ENCODE results near the gene MOB3A. TPM values are rescaled to one million over a fixed set of nuclear protein-coding genes. Genes with fewer than 3 reads are reported as not detected.

Gene MOB3A
- total RNA-seq, 4 donors from 2014 or later = 16.0 to 30.8 (median 22.2) TPM

DNA sequence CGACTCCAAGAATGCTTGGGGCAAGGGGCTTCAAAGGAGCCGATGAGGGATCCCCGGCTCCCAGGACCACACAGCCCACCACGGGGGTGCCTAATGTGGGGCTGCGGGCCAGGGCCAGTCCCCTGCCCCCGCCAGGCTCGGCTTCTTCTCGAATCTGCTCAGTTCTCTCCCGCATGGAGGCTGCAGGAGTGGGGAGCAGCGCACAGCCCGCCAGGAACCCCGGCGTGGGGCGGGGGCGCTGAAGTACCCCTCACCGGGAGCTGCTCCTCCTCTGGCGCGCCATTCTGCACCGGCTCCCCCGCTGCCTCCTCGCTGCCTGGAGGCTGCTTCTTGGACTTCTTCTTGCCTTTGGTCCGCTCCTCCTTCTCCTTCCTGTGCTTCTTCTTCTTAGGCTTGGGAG is 15.3 kb upstream of the MOB3A start:
- ATAC-seq = no peak
- Histone ChIP-seq H3K36me3 (peaks cover 0 to 92% of the 10 kb centered on the region in 2 donors), H3K9me3 (no peaks in the 10 kb centered on the region)

DNA sequence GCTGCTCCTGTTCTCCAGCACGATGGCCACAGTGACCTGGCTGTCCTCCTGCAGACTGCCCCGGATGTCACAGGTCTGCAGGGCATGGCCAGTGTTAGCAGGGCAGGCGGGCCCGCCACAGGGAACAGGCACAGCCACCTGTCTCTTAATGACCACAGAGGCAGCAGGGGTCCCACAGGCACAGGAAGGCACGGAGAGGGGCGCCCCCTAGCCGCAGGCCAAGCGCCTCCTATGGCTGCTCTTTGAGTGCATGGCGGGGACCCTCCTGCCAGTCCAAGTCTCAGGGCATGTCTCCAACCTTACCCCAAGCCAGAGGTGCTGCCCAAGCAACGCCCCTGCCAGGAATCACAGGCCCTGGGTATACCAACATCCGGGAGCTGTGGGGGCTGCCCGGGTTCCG is 14.7 kb upstream of the MOB3A start:
- no peak for ATAC-seq
- in situ Hi-C loops (cut with MboI; ENCODE audit: low sequenced_read_pairs in 4 of 4) = no loop called here
- intact Hi-C loops (cut with DNase I; ENCODE audit: low total_unique reads) = no loop called here

More for the DNA sequence above, 15.3 kb upstream of the MOB3A start:
- no peak for DNase-seq
- Histone ChIP-seq H3K27ac (no peak overlapping the region), H3K27me3 (no peaks in the 10 kb centered on the region), H3K4me3 (no peak overlapping the region), H3K4me1 (no peaks in the 10 kb centered on the region)
- in situ Hi-C loops (cut with MboI; ENCODE audit: low sequenced_read_pairs in 4 of 4) = no loop called here
- TF ChIP-seq, protein P1, sequence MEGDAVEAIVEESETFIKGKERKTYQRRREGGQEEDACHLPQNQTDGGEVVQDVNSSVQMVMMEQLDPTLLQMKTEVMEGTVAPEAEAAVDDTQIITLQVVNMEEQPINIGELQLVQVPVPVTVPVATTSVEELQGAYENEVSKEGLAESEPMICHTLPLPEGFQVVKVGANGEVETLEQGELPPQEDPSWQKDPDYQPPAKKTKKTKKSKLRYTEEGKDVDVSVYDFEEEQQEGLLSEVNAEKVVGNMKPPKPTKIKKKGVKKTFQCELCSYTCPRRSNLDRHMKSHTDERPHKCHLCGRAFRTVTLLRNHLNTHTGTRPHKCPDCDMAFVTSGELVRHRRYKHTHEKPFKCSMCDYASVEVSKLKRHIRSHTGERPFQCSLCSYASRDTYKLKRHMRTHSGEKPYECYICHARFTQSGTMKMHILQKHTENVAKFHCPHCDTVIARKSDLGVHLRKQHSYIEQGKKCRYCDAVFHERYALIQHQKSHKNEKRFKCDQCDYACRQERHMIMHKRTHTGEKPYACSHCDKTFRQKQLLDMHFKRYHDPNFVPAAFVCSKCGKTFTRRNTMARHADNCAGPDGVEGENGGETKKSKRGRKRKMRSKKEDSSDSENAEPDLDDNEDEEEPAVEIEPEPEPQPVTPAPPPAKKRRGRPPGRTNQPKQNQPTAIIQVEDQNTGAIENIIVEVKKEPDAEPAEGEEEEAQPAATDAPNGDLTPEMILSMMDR (IDR thresholded peaks at IDR 0.05 in 4 of 5, conservative IDR thresholded peaks at IDR 0.05 in 1 of 5) = no peak
- no peak for TF ChIP-seq POLR2A (IDR thresholded peaks at IDR 0.05)
- intact Hi-C loops (cut with DNase I; ENCODE audit: low total_unique reads) = no loop called here

DNA sequence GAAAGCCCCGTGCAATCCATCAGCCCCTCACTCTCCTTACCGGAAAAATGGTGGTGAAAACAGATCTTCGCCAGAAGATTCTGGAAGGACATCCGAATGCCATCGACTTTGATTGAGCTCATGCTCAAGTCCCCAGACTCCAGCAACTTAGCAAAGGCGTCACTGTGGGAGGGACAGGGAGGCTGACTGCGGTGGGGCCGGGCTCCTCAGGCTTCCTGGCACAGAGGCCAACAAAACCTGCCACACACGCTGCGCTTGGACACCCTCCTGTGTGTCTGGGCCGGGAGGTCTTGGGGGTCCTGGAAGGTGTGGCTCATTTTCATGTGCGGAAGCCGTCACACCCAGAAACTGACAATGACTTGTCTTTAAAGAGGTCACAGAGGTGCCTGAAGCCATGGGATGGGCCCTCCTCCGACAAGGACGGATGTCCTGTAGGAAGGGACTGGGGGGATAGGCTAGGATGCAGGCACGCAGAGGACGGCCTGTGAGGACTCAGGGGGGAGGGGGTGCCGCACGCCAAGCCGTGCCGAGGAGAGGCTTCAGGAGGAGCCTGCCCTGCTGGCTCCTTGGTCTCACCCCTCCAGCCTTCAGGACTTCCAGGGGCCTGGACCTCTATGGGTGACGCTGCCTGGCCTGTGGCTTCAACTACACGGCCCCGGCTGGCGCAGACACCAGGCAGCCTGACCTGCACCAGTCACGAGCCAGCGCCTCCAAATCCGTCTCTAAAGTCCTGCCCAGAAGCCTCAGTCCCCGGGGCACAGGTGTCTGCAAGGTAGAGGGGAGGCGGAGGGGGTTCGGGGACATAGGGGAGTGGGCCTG is 13.1 kb upstream of the MOB3A start:
- Histone ChIP-seq H3K4me1 (no peaks in the 10 kb centered on the region), H3K27ac (no peak overlapping the region), H3K9me3 (no peaks in the 10 kb centered on the region), H3K27me3 (no peaks in the 10 kb centered on the region), H3K4me3 (no peak overlapping the region), H3K36me3 (peaks cover 0 to 87% of the 10 kb centered on the region in 2 donors)
- DNase-seq (no peak), ATAC-seq (no peak)
- TF ChIP-seq, protein P1 (IDR thresholded peaks at IDR 0.05 in 4 of 5, conservative IDR thresholded peaks at IDR 0.05 in 1 of 5) = no peak
- no peak for TF ChIP-seq POLR2A (IDR thresholded peaks at IDR 0.05)
- intact Hi-C loops (cut with DNase I; ENCODE audit: low total_unique reads) (no loop called here), in situ Hi-C loops (cut with MboI; ENCODE audit: low sequenced_read_pairs in 4 of 4) (no loop called here)

More for the DNA sequence above, 14.7 kb upstream of the MOB3A start:
- peaks cover 0 to 92% of the 10 kb centered on the region in 2 donors for H3K36me3 ChIP-seq
- DNase-seq = no peak
- no peak overlapping the region for H3K27ac ChIP-seq
- no peaks in the 10 kb centered on the region for H3K27me3 ChIP-seq
- H3K9me3 ChIP-seq = no peaks in the 10 kb centered on the region
- H3K4me3 ChIP-seq = no peak overlapping the region
- TF ChIP-seq, protein P1 (IDR thresholded peaks at IDR 0.05 in 4 of 5, conservative IDR thresholded peaks at IDR 0.05 in 1 of 5) = no peak
- TF ChIP-seq POLR2A (IDR thresholded peaks at IDR 0.05) = no peak
- no peaks in the 10 kb centered on the region for H3K4me1 ChIP-seq

DNA sequence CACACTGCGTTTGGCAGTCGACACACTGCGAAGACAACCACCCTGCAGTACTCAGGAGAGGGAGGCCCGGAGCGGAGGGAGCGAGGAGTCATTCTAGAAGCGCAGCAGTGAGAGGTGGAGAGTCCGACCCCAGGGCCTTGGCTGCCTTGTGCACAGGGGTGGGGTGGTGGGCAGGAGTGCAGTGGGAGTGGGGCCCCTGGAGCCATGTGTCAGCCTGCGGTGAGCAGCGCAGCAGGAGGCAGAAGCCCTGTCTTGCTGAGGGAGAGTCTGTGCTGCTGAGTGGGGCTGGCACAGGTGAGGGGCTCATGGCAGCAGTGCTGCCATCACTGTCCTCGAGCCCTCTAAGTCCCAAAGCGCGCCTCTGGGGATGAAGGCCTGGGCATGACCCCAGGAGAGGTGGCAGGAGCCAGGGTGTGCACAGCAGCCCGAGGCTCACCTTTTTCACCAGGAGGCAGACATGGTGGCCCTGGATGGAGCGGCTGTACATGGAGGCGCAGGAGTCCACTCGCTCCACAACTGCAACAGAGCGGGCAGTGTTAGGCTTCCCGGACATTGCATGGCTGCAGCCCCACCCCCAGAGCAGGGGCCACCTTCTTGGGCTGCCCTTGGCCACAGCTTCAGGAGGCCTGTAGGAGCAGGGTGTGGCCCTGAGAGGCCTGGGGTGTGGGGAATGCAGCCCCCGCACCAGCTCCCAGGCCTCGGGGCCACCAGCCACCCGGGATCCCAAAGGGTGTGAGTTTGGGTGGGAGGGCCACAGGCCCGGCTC is 12.3 kb upstream of the MOB3A start:
- ATAC-seq = no peak
- H3K36me3 ChIP-seq = peaks cover 0 to 79% of the 10 kb centered on the region in 2 donors

More for the DNA sequence above, 12.3 kb upstream of the MOB3A start:
- intact Hi-C loops (cut with DNase I; ENCODE audit: low total_unique reads) (no loop called here), in situ Hi-C loops (cut with MboI; ENCODE audit: low sequenced_read_pairs in 4 of 4) (no loop called here)
- H3K4me1 ChIP-seq = no peaks in the 10 kb centered on the region
- TF ChIP-seq, protein P1 (IDR thresholded peaks at IDR 0.05 in 4 of 5, conservative IDR thresholded peaks at IDR 0.05 in 1 of 5) = no peak
- H3K27me3 ChIP-seq = no peaks in the 10 kb centered on the region
- no peak for DNase-seq
- no peak overlapping the region for H3K27ac ChIP-seq
- H3K9me3 ChIP-seq = no peaks in the 10 kb centered on the region
- no peak overlapping the region for H3K4me3 ChIP-seq
